Activated CD8-positive, alpha-beta memory T cell treated with anti-CD3 and anti-CD28 coated beads for 48 hours (primary cell): ENCODE data around the gene LDB3.

Source experiments
- DNase-seq, 3 experiments: peaks; one replicate each; pipeline ENCODE4 v3.0.0-alpha.2; 2020; ENCODE audit warnings: low read depth in 2 of 3, low spot score in 2 of 3

The LDB3 gene

DNA sequence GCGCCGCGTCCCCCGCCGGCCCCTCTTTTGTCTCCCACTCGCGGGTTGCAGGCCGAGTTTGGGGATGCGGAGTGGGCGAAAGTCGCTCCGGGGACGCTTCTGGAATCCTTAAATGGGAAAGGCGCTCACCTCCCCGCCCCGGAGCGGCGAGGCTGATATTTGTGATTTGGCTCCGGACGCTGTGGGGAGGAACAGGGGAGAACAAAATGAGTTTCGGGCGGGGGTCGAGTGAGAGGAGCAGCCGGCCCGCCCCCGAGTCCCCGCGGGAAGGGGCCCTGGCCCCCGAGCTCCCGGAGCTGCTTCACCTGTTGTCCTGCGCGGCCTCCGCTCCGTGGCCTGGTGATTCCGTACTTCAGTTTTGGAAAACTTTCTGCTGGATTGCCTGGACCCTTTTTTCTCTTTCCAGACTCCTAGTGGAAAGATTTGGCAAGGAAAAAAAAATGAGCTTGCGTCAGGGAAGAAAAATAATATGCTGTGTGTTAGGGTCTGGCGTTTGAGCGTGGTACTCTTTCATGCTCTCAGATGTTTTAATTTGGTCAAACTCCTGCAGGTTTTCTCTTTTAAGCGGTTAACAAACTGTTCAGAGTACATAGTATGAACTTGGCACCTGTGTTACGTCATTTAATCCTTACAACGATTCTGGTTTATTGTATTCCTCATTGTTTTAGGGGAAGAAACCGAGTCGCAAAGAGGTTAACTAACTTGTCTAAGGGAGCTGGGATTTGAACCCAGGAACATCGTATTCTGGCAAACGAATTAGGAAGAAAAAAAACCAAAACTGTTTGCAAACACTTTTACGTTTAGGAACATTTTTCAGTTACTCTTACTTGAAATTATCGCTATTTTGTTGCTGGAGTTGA lies 89.0 kb downstream of the LDB3 start:
- peak in 1 of 3 experiments; percentile 9 for DNase-seq

DNA sequence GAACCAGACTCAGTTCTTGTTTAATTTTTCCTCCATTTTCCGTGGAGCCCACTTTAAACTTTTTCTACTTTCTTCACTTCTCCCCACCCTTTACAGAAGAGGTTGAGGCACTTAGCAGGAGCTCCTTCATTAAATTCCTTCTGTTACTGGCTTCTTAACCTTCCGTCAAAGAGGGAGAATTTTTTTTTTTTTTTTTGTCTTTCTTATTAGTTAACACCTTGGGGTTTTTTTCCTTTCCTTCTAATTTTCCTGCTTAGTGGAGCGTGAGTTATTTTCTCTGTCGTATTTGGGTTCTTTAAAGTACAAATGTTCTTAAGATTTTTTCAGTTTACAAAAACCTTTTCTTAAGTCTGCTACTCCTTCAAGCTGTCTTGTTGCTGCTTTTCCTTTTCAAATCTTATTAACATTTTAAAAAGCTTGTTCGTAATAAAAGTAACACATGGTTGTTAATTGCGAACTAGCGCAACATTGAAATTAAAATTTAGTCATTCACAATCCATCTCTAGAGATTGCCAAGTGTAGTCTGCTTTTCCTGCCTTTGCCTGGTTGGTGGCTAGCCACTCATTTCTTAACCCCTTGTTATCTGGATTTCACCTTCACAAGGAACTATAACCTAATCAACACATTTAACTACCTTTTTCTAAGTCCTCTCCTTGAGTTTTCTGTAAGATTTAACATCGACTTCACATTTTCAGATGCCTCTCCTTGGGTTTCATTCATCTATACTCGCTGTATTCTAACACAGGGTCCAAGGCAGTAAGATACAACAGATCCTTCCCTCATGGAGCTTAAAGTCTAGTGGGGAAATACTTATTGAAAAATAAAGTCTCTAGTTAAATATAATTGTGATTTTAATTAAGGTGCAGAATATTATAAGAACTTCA lies 90.1 kb downstream of the LDB3 start:
- DNase-seq = no peak

GRCh38 chr10:86759073-86759672 lies 90.9 kb downstream of the LDB3 start:
- DNase-seq = no peak

DNA sequence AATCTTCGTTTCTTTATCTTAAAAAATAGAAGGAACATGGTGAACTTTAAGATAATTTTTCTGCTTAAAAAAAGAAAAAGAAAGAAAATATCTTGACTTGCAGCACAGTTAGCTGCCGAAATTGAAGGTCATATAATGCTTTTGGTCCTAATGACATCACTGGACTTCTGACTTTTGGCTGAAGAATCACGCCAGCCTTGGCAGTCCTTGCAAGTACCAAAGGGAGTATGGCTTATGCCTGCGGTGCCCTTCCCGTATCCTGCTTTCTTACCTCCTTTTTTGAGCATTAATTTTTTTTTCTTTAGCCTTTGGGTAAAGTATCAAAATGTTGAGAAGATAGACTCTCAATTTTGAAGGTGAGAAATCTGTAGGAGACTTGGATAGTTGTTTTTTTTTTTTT lies 95.1 kb downstream of the LDB3 start:
- no peak for DNase-seq

DNA sequence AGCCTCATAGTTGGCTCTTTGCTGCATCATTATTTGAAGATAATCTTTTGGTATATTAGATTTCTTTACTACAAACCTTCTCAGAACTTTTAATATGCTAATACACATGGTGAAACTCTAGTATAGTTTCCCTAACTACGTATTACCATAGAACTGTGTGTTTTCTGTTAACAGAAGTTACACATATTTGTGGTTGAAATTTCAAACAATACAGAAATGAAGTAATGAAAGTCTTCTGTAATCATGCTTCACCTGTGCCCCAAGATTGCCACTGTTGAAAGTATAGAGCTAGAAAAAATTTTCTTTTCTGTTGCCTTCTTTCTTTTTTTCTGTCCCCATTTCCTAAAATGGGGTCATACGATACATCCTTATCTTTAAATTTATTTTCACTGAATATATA lies 97.2 kb downstream of the LDB3 start:
- no peak for DNase-seq

GRCh38 chr10:86768412-86769062 lies 100.2 kb downstream of the LDB3 start:
- no peak for DNase-seq

GRCh38 chr10:86769991-86770390 lies 101.7 kb downstream of the LDB3 start:
- DNase-seq = no peak

DNA sequence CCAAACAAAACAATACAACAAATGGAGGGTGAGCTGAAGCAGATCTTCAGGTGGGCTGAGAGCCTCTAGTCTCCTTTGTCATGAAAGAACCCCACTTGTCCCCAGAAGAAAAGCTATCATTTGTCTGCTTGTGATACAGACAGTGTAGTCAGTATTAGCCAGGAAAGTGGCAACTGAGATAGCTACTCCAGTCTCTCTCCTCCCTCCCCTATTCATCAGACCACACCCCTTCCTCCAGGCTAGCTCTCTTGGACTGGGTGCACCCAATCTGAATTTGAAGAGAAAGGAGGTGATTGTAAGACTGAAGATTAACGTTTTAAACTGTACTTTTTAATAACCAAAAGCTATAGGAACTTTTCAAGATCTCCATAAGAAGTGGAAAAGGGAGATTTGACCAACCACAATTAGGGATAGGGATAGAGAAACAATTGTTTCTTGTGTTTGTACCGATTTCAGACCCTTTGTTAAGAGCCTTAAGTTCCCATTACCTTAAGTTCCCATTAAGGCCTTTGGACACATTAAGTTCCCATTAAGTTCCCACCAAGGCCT lies 102.2 kb downstream of the LDB3 start:
- DNase-seq = no peak

DNA sequence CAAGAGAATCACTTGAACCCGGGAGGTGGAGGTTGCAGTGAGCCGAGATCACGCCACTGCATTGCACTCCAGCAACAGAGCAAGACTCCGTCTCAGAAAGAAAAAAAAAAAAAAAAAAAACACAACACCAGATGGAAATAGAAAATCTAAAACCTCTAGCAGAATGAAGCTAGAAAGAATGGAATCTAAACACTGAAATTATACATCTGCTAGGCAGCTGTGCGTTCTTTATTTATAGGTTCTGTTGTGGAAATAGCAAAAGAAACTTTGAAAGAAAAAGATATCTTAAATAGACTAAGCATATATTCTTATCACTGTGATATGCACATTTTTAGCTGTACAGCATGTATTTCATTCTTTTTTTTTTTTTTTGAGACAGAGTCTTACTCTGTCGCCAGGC lies 105.2 kb downstream of the LDB3 start:
- DNase-seq = no peak

GRCh38 chr10:86775056-86775869 lies 107.0 kb downstream of the LDB3 start:
- no peak for DNase-seq

DNA sequence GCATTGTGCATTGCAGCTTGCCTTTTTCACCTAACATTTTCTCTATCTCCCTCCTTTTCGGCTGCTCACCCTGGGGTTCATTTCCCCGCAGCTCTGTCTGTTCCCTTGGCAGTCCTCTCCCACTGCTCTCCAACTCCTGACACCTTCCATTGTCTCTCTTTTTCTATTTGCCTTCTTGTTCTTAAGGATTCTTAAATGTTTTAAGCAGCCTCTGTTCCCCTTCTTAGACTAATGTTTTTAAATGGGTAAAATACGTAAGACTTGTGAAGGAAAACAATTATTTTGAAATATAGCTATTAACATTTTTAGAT lies 107.5 kb downstream of the LDB3 start:
- no peak for DNase-seq

DNA sequence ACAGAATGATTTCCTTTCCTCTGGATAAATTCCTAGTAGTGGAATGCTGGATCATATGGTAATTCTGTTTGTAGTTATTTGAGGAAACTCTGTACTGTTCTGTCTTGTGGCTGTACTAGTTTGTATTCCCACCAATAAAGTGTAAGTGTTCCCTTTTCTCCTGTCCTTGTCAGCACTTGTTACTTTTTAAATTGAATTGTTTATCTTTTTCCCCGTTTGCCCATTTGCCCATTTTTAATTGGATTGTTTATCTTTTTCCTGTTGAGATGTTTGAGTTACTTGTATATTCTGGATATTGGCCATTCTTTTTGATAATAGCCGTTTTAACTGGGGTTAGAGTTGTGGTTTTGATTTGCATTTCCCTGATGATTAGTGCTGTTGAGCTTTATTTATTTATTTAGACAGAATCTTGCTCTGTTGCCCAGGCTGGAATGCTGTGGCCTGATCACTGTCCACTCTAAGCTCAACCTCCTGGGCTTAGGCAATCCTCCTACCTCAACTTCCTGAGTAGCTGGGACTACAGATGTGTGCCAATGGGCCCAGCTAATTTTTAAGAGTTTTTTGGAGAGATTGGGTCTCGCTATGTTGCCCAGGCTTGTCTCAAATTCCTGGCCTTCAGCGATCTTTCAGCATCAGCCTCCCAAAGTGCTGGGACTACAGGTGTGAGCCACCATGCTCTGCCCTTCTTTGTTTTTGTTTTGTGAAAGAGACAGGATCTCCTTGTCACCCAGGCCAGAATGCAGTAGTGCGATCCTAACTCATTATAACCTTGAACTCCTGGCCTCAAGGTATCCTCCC lies 111.1 kb downstream of the LDB3 start:
- DNase-seq = no peak

DNA sequence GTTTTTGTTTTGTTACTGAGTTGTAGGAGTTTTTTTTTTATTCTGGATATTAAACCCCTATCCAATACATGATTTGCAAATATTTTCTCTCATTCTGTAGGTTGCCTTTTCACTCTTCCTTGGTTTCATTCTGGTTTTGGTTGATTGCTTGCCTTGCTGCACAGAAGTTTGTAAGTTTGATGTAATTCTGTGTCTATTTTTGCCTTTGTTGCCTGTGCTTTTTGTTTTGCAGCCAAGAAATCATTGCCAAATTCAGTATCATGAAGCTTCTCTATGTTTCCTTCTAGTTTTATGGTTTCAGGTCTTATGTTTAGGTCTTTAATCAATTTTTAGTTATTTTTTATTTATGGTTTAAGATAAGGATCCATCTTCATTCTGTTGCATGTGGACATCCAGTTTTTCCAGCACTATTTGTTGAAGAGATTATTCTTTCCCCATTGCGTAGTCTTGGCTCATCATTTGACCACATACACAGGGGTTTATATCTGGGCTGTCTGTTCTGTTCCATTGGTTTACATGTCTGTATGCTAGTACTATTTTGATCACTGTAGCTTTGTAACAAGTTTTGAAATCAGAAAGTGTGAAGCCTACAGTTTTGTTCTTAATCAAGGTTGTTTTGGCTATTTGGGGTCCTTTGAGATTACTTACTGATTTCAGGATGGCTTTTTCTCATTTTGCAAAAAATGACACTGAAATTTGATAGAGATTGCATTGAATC lies 114.5 kb downstream of the LDB3 start:
- no peak for DNase-seq

- DNase-seq = no peak
Observed at GRCh38 chr10:86785037-86785436, 116.7 kb downstream of the LDB3 start.
